KOPT-K1 (cell line): ENCODE results near the gene GABARAPL2.
"Not testable (repeated sequence)": the region's sequence is repeated elsewhere in the genome, so short reads cannot be mapped to it uniquely, and the experiment has no call there.

Experiments used
- H3K27ac ChIP-seq: fragments of 200-600 bp; sonication (generic); 2 replicates; pipeline ENCODE4 v1.5.1; 2016; ENCODE audit warnings: antibody characterized with exemption, mild to moderate bottlenecking, low read depth, low read length; ENCODE audit not compliant: poor library complexity, severe bottlenecking
- H3K36me3 ChIP-seq: fragments of 200-600 bp; sonication (generic); 2 replicates; pipeline ENCODE4 v1.5.1; 2017; ENCODE audit warnings: antibody characterized with exemption, mild to moderate bottlenecking, low read length, moderate library complexity; ENCODE audit not compliant: insufficient read depth
- H3K9me3 ChIP-seq: fragments of 200-600 bp; sonication (generic); 2 replicates; pipeline ENCODE4 v1.5.1; 2017; ENCODE audit warnings: antibody characterized with exemption, low read length, mild to moderate bottlenecking; ENCODE audit not compliant: insufficient read depth, poor library complexity, severe bottlenecking

The GABARAPL2 gene

GRCh38 chr16:75566040-75566757, at the start of gene GABARAPL2:
GABARAPL2 (plus strand) TSS chr16:75566379; CDS start chr16:75566487, 108 bp downstream.
- Histone ChIP-seq H3K36me3 (peaks cover 37% of the 10 kb centered on the region), H3K27ac (peak within 1 kb of the TSS; percentile 65), H3K9me3 (no peaks in the 10 kb centered on the region)

- Histone ChIP-seq H3K27ac (no peak overlapping the region), H3K36me3 (no peaks in the 10 kb centered on the region), H3K9me3 (no peaks in the 10 kb centered on the region)
These were observed 47.0 kb upstream of the GABARAPL2 start for GRCh38 chr16:75519175-75519574.

- Histone ChIP-seq H3K9me3 (no peaks in the 10 kb centered on the region), H3K36me3 (no peaks in the 10 kb centered on the region)
These were observed 40.0 kb upstream of the GABARAPL2 start for GRCh38 chr16:75526032-75526790.

GRCh38 chr16:75527825-75528299, 38.3 kb upstream of the GABARAPL2 start:
- H3K36me3 ChIP-seq = no peaks in the 10 kb centered on the region
- H3K9me3 ChIP-seq = no peaks in the 10 kb centered on the region
- no peak overlapping the region for H3K27ac ChIP-seq

More at GRCh38 chr16:75526032-75526790, 40.0 kb upstream of the GABARAPL2 start:
- H3K27ac ChIP-seq = no peak overlapping the region

GRCh38 chr16:75529056-75529905, 36.9 kb upstream of the GABARAPL2 start:
- Histone ChIP-seq H3K27ac (no peak overlapping the region), H3K9me3 (no peaks in the 10 kb centered on the region), H3K36me3 (no peaks in the 10 kb centered on the region)

- H3K27ac ChIP-seq = no peak overlapping the region
- no peaks in the 10 kb centered on the region for H3K36me3 ChIP-seq
- no peaks in the 10 kb centered on the region for H3K9me3 ChIP-seq
These were observed 36.2 kb upstream of the GABARAPL2 start for GRCh38 chr16:75529959-75530358.

GRCh38 chr16:75532142-75532765, 33.9 kb upstream of the GABARAPL2 start:
- Histone ChIP-seq H3K27ac (no peak overlapping the region), H3K9me3 (no peaks in the 10 kb centered on the region), H3K36me3 (no peaks in the 10 kb centered on the region)

GRCh38 chr16:75532791-75533190, 33.4 kb upstream of the GABARAPL2 start:
- Histone ChIP-seq H3K36me3 (no peaks in the 10 kb centered on the region), H3K27ac (no peak overlapping the region), H3K9me3 (no peaks in the 10 kb centered on the region)

- Histone ChIP-seq H3K9me3 (no peaks in the 10 kb centered on the region), H3K36me3 (no peaks in the 10 kb centered on the region), H3K27ac (no peak overlapping the region)
These were observed 31.5 kb upstream of the GABARAPL2 start for GRCh38 chr16:75534560-75535205.

- no peaks in the 10 kb centered on the region for H3K36me3 ChIP-seq
- no peak overlapping the region for H3K27ac ChIP-seq
- H3K9me3 ChIP-seq = no peaks in the 10 kb centered on the region
These were observed 30.9 kb upstream of the GABARAPL2 start for GRCh38 chr16:75535211-75535843.

- no peak within 1 kb of the TSS for H3K27ac ChIP-seq
These were observed 30.3 kb upstream of the GABARAPL2 start, which contains the start of gene CHST5 for GRCh38 chr16:75535901-75536300. CHST5 (minus strand) TSS chr16:75536108; CDS start chr16:75530384, 5,724 bp downstream.

GRCh38 chr16:75537776-75538175, 28.4 kb upstream of the GABARAPL2 start:
- H3K27ac ChIP-seq = no peak overlapping the region
- no peaks in the 10 kb centered on the region for H3K9me3 ChIP-seq
- no peaks in the 10 kb centered on the region for H3K36me3 ChIP-seq

More at GRCh38 chr16:75535901-75536300, 30.3 kb upstream of the GABARAPL2 start, which contains the start of gene CHST5:
- no peaks in the 10 kb centered on the region for H3K36me3 ChIP-seq
- no peaks in the 10 kb centered on the region for H3K9me3 ChIP-seq

GRCh38 chr16:75538882-75539565, 27.2 kb upstream of the GABARAPL2 start:
- H3K27ac ChIP-seq, H3K9me3 ChIP-seq, H3K36me3 ChIP-seq: not testable (repeated sequence)
